Thyroid gland (tissue), 4 donors: ENCODE results near the gene RPTOR. TPM values are rescaled to one million over a fixed set of nuclear protein-coding genes. Genes with fewer than 3 reads are reported as not detected.

Experiments
- DNase-seq, 2 donors: peaks; one replicate each; pipeline ENCODE4 v3.0.0-alpha.2; 2019
- H3K27ac ChIP-seq, 3 donors: fragments of 200-600 bp; sonication (generic); 1 replicate in 2 of 3; 2 replicates in 1 of 3; pipeline ENCODE4 v1.5.1; 2016 to 2019; ENCODE audit warnings: mild to moderate bottlenecking in 1 of 3, moderate library complexity in 1 of 3
- H3K27me3 ChIP-seq: fragments of 200-600 bp; sonication (generic); one replicate; pipeline ENCODE4 v1.5.1; 2019
- H3K36me3 ChIP-seq, 2 donors: fragments of 200-600 bp; sonication (generic); one replicate each; pipeline ENCODE4 v1.5.1; 2016 to 2019
- H3K4me1 ChIP-seq, 2 donors: fragments of 200-600 bp; sonication (generic); one replicate each; pipeline ENCODE4 v1.5.1; 2017 to 2019
- H3K4me3 ChIP-seq, 3 donors: fragments of 200-600 bp; sonication (generic); replicated peaks in 1 of 3; 1 replicate in 2 of 3; 2 replicates in 1 of 3; pipeline ENCODE4 v1.5.1; 2016; ENCODE audit warnings: mild to moderate bottlenecking in 1 of 3
- H3K9me3 ChIP-seq: fragments of 200-600 bp; sonication (generic); one replicate; pipeline ENCODE4 v1.5.1; 2017
- CTCF ChIP-seq, 6 experiments: fragments of 200-600 bp in 3 of 6; fragments of 450-650 bp in 3 of 6; sonication (generic) in 3 of 6; IDR thresholded peaks; one replicate each; pipeline ENCODE4 v1.5.1; 2016 to 2019; ENCODE audit warnings: antibody characterized with exemption in 6 of 6, mild to moderate bottlenecking in 2 of 6, inconsistent platforms in 1 of 6, moderate library complexity in 1 of 6
- POLR2A ChIP-seq, 2 donors: fragments of 450-650 bp; IDR thresholded peaks; one replicate each; pipeline ENCODE4 v1.6.1; 2017; ENCODE audit warnings: antibody characterized with exemption in 2 of 2, mild to moderate bottlenecking in 2 of 2, moderate library complexity in 1 of 2
- WGBS, 2 donors: methylation state at CpG; one replicate each; pipeline ENCODE4 v1.1.5; 2017; 5-methylcytosine and 5-hydroxymethylcytosine counted together
- intact Hi-C: fragments of 100-400 bp; cut with DNase I; formaldehyde crosslinking; loops from one replicate; pipeline ENCODE4 v1.15.1; 2023
- total RNA-seq, 4 donors: library from RNA; depleted of rRNA; stranded (reverse); fragments of >200 nt; gene quantifications; one replicate each; pipeline ENCODE4 v1.2.3, GENCODE V29; 2016

RPTOR gene
- total RNA-seq, 4 donors from 2014 or later = 24.2 to 58.1 (median 34.5) TPM

- Histone ChIP-seq H3K4me3 (no peak overlapping the region), H3K36me3 (no peaks in the 10 kb centered on the region), H3K27ac (no peak overlapping the region), H3K4me1 (no peaks in the 10 kb centered on the region), H3K27me3 (no peaks in the 10 kb centered on the region), H3K9me3 (no peaks in the 10 kb centered on the region)
- no peak for DNase-seq
- intact Hi-C loops = no loop called here
- 42 to 45% methylated on average over 2 of the region's 2 CpGs for WGBS, 2 donors
- no peak for TF ChIP-seq POLR2A (IDR thresholded peaks at IDR 0.05)
- TF ChIP-seq CTCF (IDR thresholded peaks at IDR 0.05) = no peak
Observed at GRCh38 chr17:80552523-80552922, 7.9 kb downstream of the RPTOR start.

DNA sequence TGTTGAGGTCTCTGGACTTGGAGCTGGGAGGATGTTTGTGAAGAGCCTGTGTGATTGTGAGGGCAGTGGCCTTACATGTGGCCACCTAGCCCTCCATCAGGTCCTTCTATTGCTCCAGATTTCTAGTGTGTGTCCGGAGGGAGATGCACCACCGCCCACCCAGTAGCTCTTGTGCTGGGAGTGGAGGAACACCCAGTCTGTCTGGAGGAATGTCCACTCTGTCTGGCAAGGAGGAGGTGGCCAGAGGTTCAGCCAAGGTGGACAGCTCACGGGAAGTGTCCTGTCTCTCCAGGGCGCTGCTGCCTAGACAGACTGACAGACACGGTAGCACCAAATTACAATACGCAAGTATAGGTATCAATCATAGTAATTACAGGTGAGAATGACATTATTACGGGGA lies 10.6 kb downstream of the RPTOR start:
- Histone ChIP-seq H3K27me3 (no peaks in the 10 kb centered on the region), H3K36me3 (no peaks in the 10 kb centered on the region), H3K9me3 (no peaks in the 10 kb centered on the region), H3K27ac (no peak overlapping the region), H3K4me1 (peaks cover 0 to 6% of the 10 kb centered on the region in 2 donors), H3K4me3 (no peak overlapping the region)
- no peak for DNase-seq
- intact Hi-C loops = no loop called here
- 95 to 99% methylated on average over 7 of the region's 7 CpGs for WGBS, 2 donors
- TF ChIP-seq POLR2A (IDR thresholded peaks at IDR 0.05) = no peak
- TF ChIP-seq CTCF (IDR thresholded peaks at IDR 0.05) = no peak

DNA sequence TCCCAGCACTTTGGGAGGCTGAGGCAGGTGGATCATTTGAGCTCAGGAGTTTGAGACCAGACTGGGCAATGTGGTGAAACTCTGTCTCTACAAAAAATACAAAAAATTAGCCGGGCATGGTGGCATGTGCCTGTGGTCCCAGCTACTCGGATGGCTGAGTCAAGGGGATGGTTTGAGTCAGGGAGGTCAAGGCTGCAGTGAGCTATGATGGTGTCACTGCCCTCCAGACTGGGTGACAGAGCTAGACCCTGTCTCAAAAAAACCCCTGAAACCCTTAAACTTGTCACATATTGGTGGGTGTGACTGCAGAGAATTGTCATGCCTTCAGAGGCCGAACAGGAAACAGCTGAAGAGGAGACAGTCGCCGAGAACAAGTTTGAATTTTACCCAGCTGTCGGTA lies 13.4 kb downstream of the RPTOR start:
- 72 to 87% methylated on average over 6 of the region's 6 CpGs for whole genome bisulfite sequencing, 2 donors
- intact Hi-C loops = no loop called here
- Histone ChIP-seq H3K27ac (no peak overlapping the region), H3K27me3 (no peaks in the 10 kb centered on the region), H3K36me3 (no peaks in the 10 kb centered on the region), H3K4me3 (no peak overlapping the region), H3K4me1 (peaks cover 0 to 6% of the 10 kb centered on the region in 2 donors), H3K9me3 (no peaks in the 10 kb centered on the region)
- no peak for DNase-seq
- no peak for TF ChIP-seq CTCF (IDR thresholded peaks at IDR 0.05)
- no peak for TF ChIP-seq POLR2A (IDR thresholded peaks at IDR 0.05)

DNA sequence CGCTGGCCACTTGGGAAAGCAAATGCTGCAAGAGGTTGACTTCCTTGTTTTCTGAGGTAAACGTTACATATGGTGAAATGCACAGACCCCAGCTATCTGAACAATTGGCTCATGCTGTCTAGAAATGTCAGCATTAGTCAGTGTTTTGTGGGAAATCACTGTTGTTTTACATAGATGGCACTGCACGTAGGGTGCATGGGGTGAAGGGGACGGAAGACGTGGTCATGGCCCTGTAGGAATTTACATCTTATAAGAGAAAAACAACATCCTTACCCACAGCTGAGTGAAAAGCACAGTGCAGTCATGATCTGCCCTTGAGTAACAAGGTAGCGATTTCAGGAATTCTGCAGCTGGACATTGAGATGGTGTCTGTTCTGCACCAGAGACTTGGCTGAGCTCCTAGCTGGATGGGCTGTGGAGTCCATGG lies 15.2 kb downstream of the RPTOR start:
- DNase-seq = peak; percentile 13 to 48
- Histone ChIP-seq H3K9me3 (no peaks in the 10 kb centered on the region), H3K27me3 (no peaks in the 10 kb centered on the region), H3K4me3 (no peak overlapping the region), H3K27ac (no peak overlapping the region), H3K36me3 (no peaks in the 10 kb centered on the region), H3K4me1 (peaks cover 0 to 6% of the 10 kb centered on the region in 2 donors)
- 65 to 71% methylated on average over 6 of the region's 6 CpGs for WGBS, 2 donors
- intact Hi-C loops = no loop called here
- no peak for TF ChIP-seq CTCF (IDR thresholded peaks at IDR 0.05)
- no peak for TF ChIP-seq POLR2A (IDR thresholded peaks at IDR 0.05)

DNA sequence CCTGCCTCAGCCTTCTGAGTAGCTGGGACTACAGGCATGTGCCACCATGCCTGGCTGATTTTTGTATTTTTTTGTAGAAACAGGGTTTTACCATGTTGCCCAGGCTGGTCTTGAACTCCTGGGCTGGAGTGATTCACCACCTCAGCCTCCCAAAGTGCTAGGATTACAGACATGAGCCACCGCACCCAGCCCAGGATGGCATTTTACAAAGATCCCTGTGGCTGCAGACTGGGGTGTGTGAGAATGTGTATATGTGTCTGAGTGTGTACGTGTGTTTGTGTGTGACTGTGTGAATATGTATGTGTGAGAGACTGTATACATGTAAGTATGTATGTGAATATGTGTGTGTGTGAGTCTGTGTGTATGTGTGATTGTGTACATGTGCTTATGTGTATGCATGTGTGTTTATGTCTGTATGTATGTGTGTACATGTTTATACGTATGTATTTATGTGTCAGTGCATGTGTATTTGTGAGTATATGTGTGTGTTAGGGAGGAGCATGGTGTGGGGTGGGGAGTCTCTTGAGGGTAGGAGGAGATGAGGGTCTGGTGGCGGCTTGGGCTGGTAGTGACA lies 17.0 kb downstream of the RPTOR start:
- WGBS, 2 donors = 97 to 98% methylated on average over 4 of the region's 4 CpGs
- H3K4me3 ChIP-seq = no peak overlapping the region
- no peaks in the 10 kb centered on the region for H3K36me3 ChIP-seq
- intact Hi-C loops = no loop called here
- no peaks in the 10 kb centered on the region for H3K27me3 ChIP-seq
- no peak overlapping the region for H3K27ac ChIP-seq
- H3K9me3 ChIP-seq = no peaks in the 10 kb centered on the region
- peaks cover 11 to 17% of the 10 kb centered on the region in 2 donors for H3K4me1 ChIP-seq
- DNase-seq = no peak
- no peak for TF ChIP-seq CTCF (IDR thresholded peaks at IDR 0.05)
- no peak for TF ChIP-seq POLR2A (IDR thresholded peaks at IDR 0.05)
